Heart left ventricle (tissue), 13 donors: ENCODE results near the gene PRC1.

Experiments
- CTCF ChIP-seq, 12 donors: fragments of 200-600 bp; sonication (generic) in 4 of 12; IDR thresholded peaks; one replicate each; pipeline versions ENCODE4 v1.5.0 to v1.8.0; 2018 to 2022; ENCODE audit warnings: antibody characterized with exemption in 12 of 12, mild to moderate bottlenecking in 5 of 12
- POLR2A ChIP-seq, 2 donors: fragments of 450-650 bp; IDR thresholded peaks; one replicate each; pipeline ENCODE4 v1.6.1; 2017; ENCODE audit warnings: antibody characterized with exemption in 2 of 2, mild to moderate bottlenecking in 2 of 2, moderate library complexity in 2 of 2
- donor health status: ischemic (EF 13 %, LVEDD 7.1; RV severe dilation, severe dysfunction).
- donor health status: DM: no; HTN: yes; CAD: no.
- donor health status: DM: no; HTN: no; CAD: no.
- donor health status: ischemic (EF 25% LVEDD 6.9; RV normal size, moderate dysfunction).
- donor health status: ischemic (EF 25% LVEDD 5.7; RV mildly dilated, moderate dysfunction).
- donor health status: ischemic (EF 35%, LVEDD 5.7; RV mildly dilated, moderate dysfunction).
- donor health status: nonischemic (EF 11% LVEDD 7.7; RV severe dilation, severe dysfunction).
- donor health status: DM: yes; HTN: yes; CAD: no.
- donor health status: PGD.
- donor health status: ischemic (EF 29% LVEDD 5.4; RV normal size, mild dysfunction).
- donor health status: nonischemic (EF 23%, LVEDD 6.1; RV moderate dilation, normal function).

- no peak for TF ChIP-seq CTCF (IDR thresholded peaks at IDR 0.05)
- TF ChIP-seq POLR2A (IDR thresholded peaks at IDR 0.05), result peak in 1 of 2 donors; percentile 64
These were observed at the start of gene PRC1 for GRCh38 chr15:90994417-90995311.
